ENCODE results near the gene CAMSAP2. TPM values are rescaled to one million over a fixed set of nuclear protein-coding genes. Genes with fewer than 3 reads are reported as not detected.
"Not testable (repeated sequence)": the region's sequence is repeated elsewhere in the genome, so short reads cannot be mapped to it uniquely, and the experiment has no call there.

CAMSAP2 gene
- polyA plus RNA-seq, 1 of the 3 experiments (the other 2 are of a cell fraction) = 5.5 TPM

DNA sequence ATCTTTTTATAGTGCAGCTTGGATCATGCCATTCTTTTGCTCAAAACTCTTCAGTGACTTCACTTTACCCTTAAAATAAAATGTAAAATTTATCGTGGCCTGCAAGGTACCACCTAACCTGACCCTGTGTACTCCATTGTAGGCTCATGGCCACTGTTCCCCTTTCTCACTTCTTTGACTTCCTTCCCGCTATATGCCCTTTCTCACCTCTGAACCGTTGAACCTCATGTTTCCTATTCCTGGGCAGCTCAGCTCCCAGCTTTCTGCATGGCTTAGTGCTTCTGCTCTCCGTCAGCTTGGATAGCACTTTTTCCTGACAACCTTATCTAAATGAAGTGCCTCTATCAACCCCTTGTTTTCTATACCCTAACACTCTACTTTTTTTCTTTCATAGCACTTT, 73.0 kb downstream of the CAMSAP2 start:
- CTCF ChIA-PET = interaction anchor here (2.8 to 5.7 kb wide), 2 partner anchors 9 to 190 kb away, joined by 14 to 30 read pairs; partner anchors contain the start of gene KIF14

DNA sequence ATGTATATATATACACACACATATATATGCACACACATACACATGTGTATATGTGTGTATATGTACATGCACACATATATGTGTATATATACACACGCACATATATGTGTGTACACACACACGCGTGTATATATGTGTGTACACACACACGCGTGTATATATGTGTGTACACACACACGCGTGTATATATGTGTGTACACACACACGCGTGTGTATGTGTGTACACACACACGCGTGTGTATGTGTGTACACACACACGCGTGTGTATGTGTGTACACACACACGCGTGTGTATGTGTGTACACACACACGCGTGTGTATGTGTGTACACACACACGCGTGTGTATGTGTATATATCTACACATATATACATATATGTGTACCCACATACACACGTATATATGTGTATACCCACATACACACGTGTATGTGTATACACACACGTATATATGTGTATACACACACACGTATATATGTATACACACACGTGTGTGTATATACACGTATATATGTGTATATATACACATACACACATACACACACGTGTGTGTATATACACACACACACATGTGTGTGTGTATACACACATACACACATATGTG, 78.0 kb downstream of the CAMSAP2 start:
- Histone ChIP-seq H3K79me2 (ENCODE audit: insufficient read depth) (peaks cover 23% of the 10 kb centered on the region), H3F3A (replicated peaks; ENCODE audit: insufficient read depth) (peaks cover 27% of the 10 kb centered on the region), H3K36me3 (replicated peaks in 1 of 2; ENCODE audit: control insufficient read depth in 1 of 2, insufficient read depth in 2 of 2, low read length in 1 of 2) (peaks cover 41 to 44% of the 10 kb centered on the region in 2 experiments)
- CTCF ChIA-PET = interaction anchor here (1.4 to 1.7 kb wide), 2 partner anchors 7 to 13 kb away, joined by 3 to 4 read pairs; no protein-coding TSS in a partner anchor
- H3K4me3 ChIP-seq (ENCODE audit: low read depth in 2 of 2, low read length in 1 of 2); H3K4me2 ChIP-seq; H3K9me3 ChIP-seq; POLR2A ChIA-PET; H3K4me1 ChIP-seq (ENCODE audit: control insufficient read depth in 1 of 2, insufficient read depth in 2 of 2, low read depth in 1 of 2, low read length in 1 of 2); H3K9ac ChIP-seq; H3K27ac ChIP-seq (ENCODE audit: low read depth in 2 of 2, low read length in 1 of 2); DNase-seq; H4K20me1 ChIP-seq (ENCODE audit: insufficient read depth); H3K9me2 ChIP-seq; H2AFZ ChIP-seq (ENCODE audit: low read depth); H3K27me3 ChIP-seq (ENCODE audit: insufficient read depth): not testable (repeated sequence)
- WGBS (ENCODE audit: low lambda C conversion rate) = 95% methylated on average over 26 of the region's 26 CpGs

More for the DNA sequence above, 73.0 kb downstream of the CAMSAP2 start:
- H3K4me1 ChIP-seq (ENCODE audit: control insufficient read depth in 1 of 2, insufficient read depth in 2 of 2, low read depth in 1 of 2, low read length in 1 of 2) = peaks cover 0 to 3% of the 10 kb centered on the region in 2 experiments; a peak in 1 of 4 replicates
- WGBS (ENCODE audit: low lambda C conversion rate) = 77% methylated on average over 4 of the region's 4 CpGs
- H3K9me2 ChIP-seq = no peaks in the 10 kb centered on the region
- H3K79me2 ChIP-seq (ENCODE audit: insufficient read depth) = peaks cover 29% of the 10 kb centered on the region
- no peaks in the 10 kb centered on the region for H4K20me1 ChIP-seq (ENCODE audit: insufficient read depth)
- TF ChIP-seq EZH2phosphoT487 (IDR thresholded peaks at IDR 0.05; ENCODE audit: borderline replicate concordance, low read depth) (no peak), RAD21 (IDR thresholded peaks at IDR 0.05; ENCODE audit: low read length) (no peak)
- no peak for DNase-seq
- no peak overlapping the region for H2AFZ ChIP-seq (ENCODE audit: low read depth)
- peaks cover 19% of the 10 kb centered on the region for H3F3A ChIP-seq (replicated peaks; ENCODE audit: insufficient read depth)
- no peaks in the 10 kb centered on the region for H3K9me3 ChIP-seq
- no peak overlapping the region for H3K4me3 ChIP-seq (ENCODE audit: low read depth in 2 of 2, low read length in 1 of 2)
- H3K27ac ChIP-seq (ENCODE audit: low read depth in 2 of 2, low read length in 1 of 2) = no peak overlapping the region
- POLR2A ChIA-PET = no interaction called here
- H3K9ac ChIP-seq = no peak overlapping the region
- peaks cover 48 to 60% of the 10 kb centered on the region in 2 experiments for H3K36me3 ChIP-seq (replicated peaks in 1 of 2; ENCODE audit: control insufficient read depth in 1 of 2, insufficient read depth in 2 of 2, low read length in 1 of 2)
- no peaks in the 10 kb centered on the region for H3K27me3 ChIP-seq (ENCODE audit: insufficient read depth)
- H3K4me2 ChIP-seq = no peak overlapping the region

DNA sequence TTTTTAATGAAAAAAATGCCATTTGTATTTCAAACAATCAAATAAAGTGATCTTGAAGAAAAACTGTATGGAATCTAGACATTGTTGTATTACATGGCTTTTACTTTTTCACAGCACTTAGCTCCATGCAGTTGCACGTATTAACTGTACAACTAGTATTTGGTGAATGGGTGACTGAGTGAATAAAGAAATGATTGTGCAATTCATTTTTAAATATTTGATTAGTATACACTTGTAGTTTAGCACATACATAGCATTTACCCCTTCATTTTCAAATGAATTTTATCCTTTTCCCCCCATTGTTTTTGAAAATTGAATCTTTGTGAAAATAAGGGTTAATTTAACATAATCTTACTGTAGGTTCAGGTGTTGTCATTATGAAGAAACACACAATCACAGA, 79.6 kb downstream of the CAMSAP2 start:
- CTCF ChIA-PET = interaction anchor here (1.4 to 2.6 kb wide), 2 partner anchors 15 to 196 kb away, joined by 3 to 9 read pairs; no protein-coding TSS in a partner anchor
- H2AFZ ChIP-seq (ENCODE audit: low read depth) = no peak overlapping the region
- POLR2A ChIA-PET = no interaction called here

More for the DNA sequence above, 79.6 kb downstream of the CAMSAP2 start:
- H3F3A ChIP-seq (replicated peaks; ENCODE audit: insufficient read depth) = peaks cover 30% of the 10 kb centered on the region
- H3K27ac ChIP-seq (ENCODE audit: low read depth in 2 of 2, low read length in 1 of 2) = no peak overlapping the region
- DNase-seq = no peak
- WGBS (ENCODE audit: low lambda C conversion rate) = 100% methylated on average over 1 of the region's 1 CpG
- no peaks in the 10 kb centered on the region for H3K27me3 ChIP-seq (ENCODE audit: insufficient read depth)
- no peak for TF ChIP-seq FOXJ3 (CRISPR knock-in tag; IDR thresholded peaks at IDR 0.05)
- TF ChIP-seq EZH2phosphoT487 (IDR thresholded peaks at IDR 0.05; ENCODE audit: borderline replicate concordance, low read depth) = no peak
- TF ChIP-seq, protein P1, sequence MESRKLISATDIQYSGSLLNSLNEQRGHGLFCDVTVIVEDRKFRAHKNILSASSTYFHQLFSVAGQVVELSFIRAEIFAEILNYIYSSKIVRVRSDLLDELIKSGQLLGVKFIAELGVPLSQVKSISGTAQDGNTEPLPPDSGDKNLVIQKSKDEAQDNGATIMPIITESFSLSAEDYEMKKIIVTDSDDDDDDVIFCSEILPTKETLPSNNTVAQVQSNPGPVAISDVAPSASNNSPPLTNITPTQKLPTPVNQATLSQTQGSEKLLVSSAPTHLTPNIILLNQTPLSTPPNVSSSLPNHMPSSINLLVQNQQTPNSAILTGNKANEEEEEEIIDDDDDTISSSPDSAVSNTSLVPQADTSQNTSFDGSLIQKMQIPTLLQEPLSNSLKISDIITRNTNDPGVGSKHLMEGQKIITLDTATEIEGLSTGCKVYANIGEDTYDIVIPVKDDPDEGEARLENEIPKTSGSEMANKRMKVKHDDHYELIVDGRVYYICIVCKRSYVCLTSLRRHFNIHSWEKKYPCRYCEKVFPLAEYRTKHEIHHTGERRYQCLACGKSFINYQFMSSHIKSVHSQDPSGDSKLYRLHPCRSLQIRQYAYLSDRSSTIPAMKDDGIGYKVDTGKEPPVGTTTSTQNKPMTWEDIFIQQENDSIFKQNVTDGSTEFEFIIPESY (IDR thresholded peaks at IDR 0.05; ENCODE audit: borderline replicate concordance, low read depth) = no peak
- no peak for TF ChIP-seq CHD2 (IDR thresholded peaks at IDR 0.05; ENCODE audit: low read length, partially characterized antibody)
- TF ChIP-seq, protein P2, sequence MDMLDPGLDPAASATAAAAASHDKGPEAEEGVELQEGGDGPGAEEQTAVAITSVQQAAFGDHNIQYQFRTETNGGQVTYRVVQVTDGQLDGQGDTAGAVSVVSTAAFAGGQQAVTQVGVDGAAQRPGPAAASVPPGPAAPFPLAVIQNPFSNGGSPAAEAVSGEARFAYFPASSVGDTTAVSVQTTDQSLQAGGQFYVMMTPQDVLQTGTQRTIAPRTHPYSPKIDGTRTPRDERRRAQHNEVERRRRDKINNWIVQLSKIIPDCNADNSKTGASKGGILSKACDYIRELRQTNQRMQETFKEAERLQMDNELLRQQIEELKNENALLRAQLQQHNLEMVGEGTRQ (IDR thresholded peaks at IDR 0.05; ENCODE audit: borderline replicate concordance, low read depth, low read length) = no peak
- peaks cover 39 to 46% of the 10 kb centered on the region in 2 experiments for H3K36me3 ChIP-seq (replicated peaks in 1 of 2; ENCODE audit: control insufficient read depth in 1 of 2, insufficient read depth in 2 of 2, low read length in 1 of 2)
- no peaks in the 10 kb centered on the region; the same call in 1 of the 2 replicates for H4K20me1 ChIP-seq (ENCODE audit: insufficient read depth)
- no peak overlapping the region for H3K4me2 ChIP-seq
- peaks cover 24% of the 10 kb centered on the region for H3K79me2 ChIP-seq (ENCODE audit: insufficient read depth)
- no peaks in the 10 kb centered on the region; a peak in 1 of 4 replicates for H3K4me1 ChIP-seq (ENCODE audit: control insufficient read depth in 1 of 2, insufficient read depth in 2 of 2, low read depth in 1 of 2, low read length in 1 of 2)
- H3K9ac ChIP-seq = no peak overlapping the region
- no peaks in the 10 kb centered on the region for H3K9me3 ChIP-seq
- no peaks in the 10 kb centered on the region for H3K9me2 ChIP-seq
- no peak overlapping the region for H3K4me3 ChIP-seq (ENCODE audit: low read depth in 2 of 2, low read length in 1 of 2)
